GM23338 (cell line): ENCODE results near the gene TCF7L2. TPM values are rescaled to one million over a fixed set of nuclear protein-coding genes. Genes with fewer than 3 reads are reported as not detected.

Source experiments
- ATAC-seq: fragments of 200-7000 bp; cut with Tn5 transposase; 3 replicates; pipeline ENCODE4 v1.9.1; 2020
- DNase-seq: peaks from one replicate; pipeline ENCODE4 v3.0.0-alpha.2; 2015; ENCODE audit warnings: low spot score
- H2AFZ ChIP-seq: fragments of 200-600 bp; sonication (generic); 2 replicates; pipeline ENCODE4 v1.8.0; 2016; ENCODE audit warnings: antibody characterized with exemption, mild to moderate bottlenecking, moderate library complexity
- H3F3A ChIP-seq: fragments of 200-600 bp; sonication (generic); replicated peaks from 2 replicates; pipeline ENCODE4 v1.8.0; 2017; ENCODE audit warnings: antibody characterized with exemption, mixed run types, low read depth
- H3K27ac ChIP-seq: fragments of 200-600 bp; sonication (generic); 2 replicates; pipeline ENCODE4 v1.6.1; 2016; ENCODE audit warnings: low read depth
- H3K27me3 ChIP-seq: fragments of 200-600 bp; sonication (generic); 2 replicates; pipeline ENCODE4 v1.8.0; 2016; ENCODE audit warnings: mild to moderate bottlenecking, mixed run types, moderate library complexity; ENCODE audit not compliant: insufficient read depth
- H3K36me3 ChIP-seq: fragments of 200-600 bp; sonication (generic); 2 replicates; pipeline ENCODE4 v1.8.0; 2016; ENCODE audit warnings: mild to moderate bottlenecking; ENCODE audit not compliant: insufficient read depth
- H3K4me1 ChIP-seq: fragments of 200-600 bp; sonication (generic); 2 replicates; pipeline ENCODE4 v1.8.0; 2016; ENCODE audit warnings: mild to moderate bottlenecking, moderate library complexity; ENCODE audit not compliant: insufficient read depth
- H3K4me2 ChIP-seq: fragments of 200-600 bp; sonication (generic); 2 replicates; pipeline ENCODE4 v1.7.1; 2017; ENCODE audit warnings: mixed run types
- H3K4me3 ChIP-seq: fragments of 200-600 bp; sonication (generic); 2 replicates; pipeline ENCODE4 v1.6.1; 2016; ENCODE audit warnings: mixed run types
- H3K79me2 ChIP-seq: fragments of 200-600 bp; sonication (generic); replicated peaks from 2 replicates; pipeline ENCODE4 v1.8.0; 2017; ENCODE audit warnings: mild to moderate bottlenecking; ENCODE audit not compliant: insufficient read depth
- H3K9me2 ChIP-seq: fragments of 200-600 bp; sonication (generic); 2 replicates; pipeline ENCODE4 v1.8.0; 2017; ENCODE audit not compliant: insufficient read depth
- H4K20me1 ChIP-seq: fragments of 200-600 bp; sonication (generic); replicated peaks from 2 replicates; pipeline ENCODE4 v1.8.0; 2017; ENCODE audit warnings: mild to moderate bottlenecking; ENCODE audit not compliant: insufficient read depth
- H3K27ac Mint-ChIP-seq: 2 replicates; pipeline ENCODE4 v1.8.0; 2020; ENCODE audit warnings: inconsistent platforms, mild to moderate bottlenecking, moderate library complexity, mixed read lengths
- H3K27me3 Mint-ChIP-seq: 3 replicates; pipeline ENCODE4 v1.8.0; 2022; ENCODE audit warnings: low read depth, mild to moderate bottlenecking, moderate library complexity, mixed read lengths, inconsistent platforms; ENCODE audit not compliant: insufficient read depth, poor library complexity
- H3K36me3 Mint-ChIP-seq: 3 replicates; pipeline ENCODE4 v1.8.0; 2021; ENCODE audit warnings: low read depth, mild to moderate bottlenecking, inconsistent platforms, moderate library complexity, mixed read lengths
- H3K4me1 Mint-ChIP-seq: 3 replicates; pipeline ENCODE4 v1.8.0; 2020; ENCODE audit warnings: mild to moderate bottlenecking, inconsistent platforms, mixed read lengths
- H3K4me3 Mint-ChIP-seq: 3 replicates; pipeline ENCODE4 v1.8.0; 2021; ENCODE audit warnings: moderate library complexity, mild to moderate bottlenecking, inconsistent platforms, mixed read lengths
- H3K9me3 Mint-ChIP-seq: 3 replicates; pipeline ENCODE4 v1.8.0; 2020; ENCODE audit warnings: moderate library complexity, mild to moderate bottlenecking, inconsistent platforms, mixed read lengths
- CREB1 ChIP-seq: fragments of 250-450 bp; sonication (Bioruptor Pico); IDR thresholded peaks from 2 replicates; pipeline ENCODE4 v1.5.0; 2020; ENCODE audit warnings: low read depth, mild to moderate bottlenecking, moderate library complexity
- CTCF ChIP-seq, 2 experiments: fragments of 200-600 bp in 1 of 2; sonication (generic) in 1 of 2; conservative IDR thresholded peaks; 2 replicates each; pipeline versions ENCODE4 v1.5.1 to v1.6.1; 2016 to 2017; ENCODE audit warnings: antibody characterized with exemption in 2 of 2, low read depth in 2 of 2, mild to moderate bottlenecking in 2 of 2, moderate library complexity in 1 of 2
- ETS1 ChIP-seq: IDR thresholded peaks from 2 replicates; pipeline ENCODE4 v1.6.1; 2016; ENCODE audit warnings: antibody characterized with exemption
- EZH2 ChIP-seq: fragments of 200-600 bp; sonication (generic); IDR thresholded peaks from one replicate; pipeline ENCODE4 v1.8.0; 2017; ENCODE audit warnings: antibody characterized with exemption, mild to moderate bottlenecking, low read depth; ENCODE audit not compliant: unreplicated experiment
- EZH2phosphoT487 ChIP-seq: fragments of 200-600 bp; sonication (generic); IDR thresholded peaks from one replicate; pipeline ENCODE4 v1.8.1; 2018; ENCODE audit warnings: antibody characterized with exemption; ENCODE audit not compliant: unreplicated experiment
- JUNB ChIP-seq: IDR thresholded peaks from one replicate; pipeline ENCODE4 v1.6.1; 2016; ENCODE audit warnings: antibody characterized with exemption; ENCODE audit not compliant: unreplicated experiment
- NANOG ChIP-seq: IDR thresholded peaks from 2 replicates; pipeline ENCODE4 v1.6.1; 2016; ENCODE audit warnings: antibody characterized with exemption, borderline replicate concordance
- POLR2AphosphoS5 ChIP-seq: IDR thresholded peaks from 2 replicates; pipeline ENCODE4 v1.6.1; 2016; ENCODE audit warnings: antibody characterized with exemption, low read depth
- STAT1 ChIP-seq: IDR thresholded peaks from one replicate; pipeline ENCODE4 v1.6.1; 2016; ENCODE audit warnings: antibody characterized with exemption; ENCODE audit not compliant: unreplicated experiment
- ZNF114 ChIP-seq: fragments of 250-450 bp; sonication (Bioruptor Pico); IDR thresholded peaks from 2 replicates; pipeline ENCODE4 v1.5.0; 2020; ENCODE audit warnings: mild to moderate bottlenecking, moderate library complexity
- ZNF331 ChIP-seq: fragments of 250-450 bp; sonication (Bioruptor Pico); IDR thresholded peaks from 2 replicates; pipeline ENCODE4 v1.5.0; 2020; ENCODE audit warnings: low read depth, mild to moderate bottlenecking, moderate library complexity
- ZNF462 ChIP-seq: fragments of 250-450 bp; sonication (Bioruptor Pico); IDR thresholded peaks from 2 replicates; pipeline ENCODE4 v1.5.0; 2020; ENCODE audit warnings: mild to moderate bottlenecking, moderate library complexity
- polyA plus RNA-seq: library from polyadenylated mRNA; unstranded; fragments of >200 nt; fragmentation: Nextera tagmentation; extraction: Ambion mirVana; gene quantifications from 2 replicates; pipeline ENCODE4 v1.2.1, GENCODE V29; 2016
- total RNA-seq: library from RNA; depleted of rRNA; stranded (reverse); fragments of >200 nt; shearing (Covaris generic); gene quantifications from 2 replicates; pipeline ENCODE4 v1.2.3, GENCODE V29; 2014
- TF ChIP-seq, protein P1 (sequence below): IDR thresholded peaks from one replicate; pipeline ENCODE4 v1.6.1; 2018; ENCODE audit warnings: antibody characterized with exemption; ENCODE audit not compliant: unreplicated experiment

Gene TCF7L2
- total and polyA plus RNA-seq, 2 experiments from 2014 or later = 32.2 to 80.8 TPM

GRCh38 chr10:113115556-113115955 lies 165.5 kb downstream of the TCF7L2 start:
- Histone ChIP-seq H2AFZ (no peak overlapping the region), H3K27ac (no peak overlapping the region), H3K4me3 (no peak overlapping the region), H4K20me1 (peaks cover 42% of the 10 kb centered on the region), H3K36me3 (no peaks in the 10 kb centered on the region), H3K27me3 (no peaks in the 10 kb centered on the region), H3F3A (no peaks in the 10 kb centered on the region), H3K4me1 (peaks cover 35% of the 10 kb centered on the region), H3K4me2 (no peak overlapping the region), H3K9me2 (no peaks in the 10 kb centered on the region), H3K79me2 (peaks cover 98% of the 10 kb centered on the region)
- Mint-ChIP-seq H3K9me3 (no peaks in the 10 kb centered on the region), H3K27me3 (peaks cover 5% of the 10 kb centered on the region), H3K4me1 (peaks cover 72% of the 10 kb centered on the region), H3K4me3 (no peak overlapping the region), H3K36me3 (no peaks in the 10 kb centered on the region), H3K27ac (no peak overlapping the region)
- no peak for DNase-seq
- ATAC-seq = no peak
- TF ChIP-seq EZH2phosphoT487 = no peak
- TF ChIP-seq EZH2 = no peak
- TF ChIP-seq POLR2AphosphoS5 = no peak
- TF ChIP-seq STAT1 = no peak
- no peak for TF ChIP-seq CTCF (conservative IDR thresholded peaks at IDR 0.05; ENCODE audit: low read depth in 2 of 2)
- TF ChIP-seq ZNF331 (CRISPR knock-in tag) = no peak
- no peak for TF ChIP-seq ZNF462 (CRISPR knock-in tag)
- no peak for TF ChIP-seq ETS1
- TF ChIP-seq ZNF114 (CRISPR knock-in tag) = no peak
- TF ChIP-seq, protein P1, sequence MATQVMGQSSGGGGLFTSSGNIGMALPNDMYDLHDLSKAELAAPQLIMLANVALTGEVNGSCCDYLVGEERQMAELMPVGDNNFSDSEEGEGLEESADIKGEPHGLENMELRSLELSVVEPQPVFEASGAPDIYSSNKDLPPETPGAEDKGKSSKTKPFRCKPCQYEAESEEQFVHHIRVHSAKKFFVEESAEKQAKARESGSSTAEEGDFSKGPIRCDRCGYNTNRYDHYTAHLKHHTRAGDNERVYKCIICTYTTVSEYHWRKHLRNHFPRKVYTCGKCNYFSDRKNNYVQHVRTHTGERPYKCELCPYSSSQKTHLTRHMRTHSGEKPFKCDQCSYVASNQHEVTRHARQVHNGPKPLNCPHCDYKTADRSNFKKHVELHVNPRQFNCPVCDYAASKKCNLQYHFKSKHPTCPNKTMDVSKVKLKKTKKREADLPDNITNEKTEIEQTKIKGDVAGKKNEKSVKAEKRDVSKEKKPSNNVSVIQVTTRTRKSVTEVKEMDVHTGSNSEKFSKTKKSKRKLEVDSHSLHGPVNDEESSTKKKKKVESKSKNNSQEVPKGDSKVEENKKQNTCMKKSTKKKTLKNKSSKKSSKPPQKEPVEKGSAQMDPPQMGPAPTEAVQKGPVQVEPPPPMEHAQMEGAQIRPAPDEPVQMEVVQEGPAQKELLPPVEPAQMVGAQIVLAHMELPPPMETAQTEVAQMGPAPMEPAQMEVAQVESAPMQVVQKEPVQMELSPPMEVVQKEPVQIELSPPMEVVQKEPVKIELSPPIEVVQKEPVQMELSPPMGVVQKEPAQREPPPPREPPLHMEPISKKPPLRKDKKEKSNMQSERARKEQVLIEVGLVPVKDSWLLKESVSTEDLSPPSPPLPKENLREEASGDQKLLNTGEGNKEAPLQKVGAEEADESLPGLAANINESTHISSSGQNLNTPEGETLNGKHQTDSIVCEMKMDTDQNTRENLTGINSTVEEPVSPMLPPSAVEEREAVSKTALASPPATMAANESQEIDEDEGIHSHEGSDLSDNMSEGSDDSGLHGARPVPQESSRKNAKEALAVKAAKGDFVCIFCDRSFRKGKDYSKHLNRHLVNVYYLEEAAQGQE = no peak
- TF ChIP-seq NANOG = no peak
- no peak for TF ChIP-seq JUNB
- no peak for TF ChIP-seq CREB1 (CRISPR knock-in tag)
